Measurements from ENCODE around the gene SMIM35. TPM values are rescaled to one million over a fixed set of nuclear protein-coding genes. Genes with fewer than 3 reads are reported as not detected.

SMIM35 gene
- total and polyA plus RNA-seq, 2 of the 4 experiments (the other 2 are of a cell fraction): not detected

DNA sequence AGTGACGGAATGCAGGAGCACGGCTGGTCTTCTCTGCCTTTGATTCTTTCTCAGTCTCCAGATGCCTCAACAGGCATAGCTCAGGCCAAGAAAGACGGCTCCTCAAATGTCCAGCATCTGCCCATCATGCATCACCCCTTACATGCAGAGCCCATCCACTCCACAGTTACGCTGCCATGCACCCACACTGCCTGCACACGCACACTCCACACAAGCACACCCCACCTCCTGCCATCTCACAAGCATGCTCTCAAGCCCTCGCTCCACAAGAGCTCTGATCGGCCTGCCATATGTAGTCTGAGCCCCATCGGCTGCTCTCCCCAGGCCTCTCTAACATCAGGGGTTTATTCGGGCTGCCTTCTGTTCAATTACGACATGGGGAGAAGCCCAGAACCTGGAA lies 47.1 kb upstream of the SMIM35 start:
- CTCF ChIA-PET: interaction anchor here (1.2 kb wide), 1 partner anchor 38 kb away, joined by 3 read pairs; no protein-coding TSS in a partner anchor
- WGBS, 2 experiments (ENCODE audit: extremely low coverage in 2 of 2, insufficient read length in 1 of 2): 20% methylated on average over 1 of the region's 10 CpGs; no CpG with 5 or more reads in 1 of the 2 experiments
- H2AK5ac ChIP-seq (ENCODE audit: low read depth, low read length): no peak overlapping the region
- H3K56ac ChIP-seq (ENCODE audit: extremely low read depth, insufficient read depth, low read length): no peak overlapping the region
- H2BK20ac ChIP-seq (ENCODE audit: low read depth, low read length): no peak overlapping the region
- H3K18ac ChIP-seq (ENCODE audit: low read depth, low read length): no peak overlapping the region
- H3K4ac ChIP-seq (ENCODE audit: low read depth, low read length): no peak overlapping the region
- H4K8ac ChIP-seq (ENCODE audit: low read depth in 2 of 2, low read length in 2 of 2): no peak overlapping the region
- H2AK9ac ChIP-seq (replicated peaks; ENCODE audit: low read depth, low read length, poor library complexity): no peak overlapping the region
- no peak overlapping the region for H2BK120ac ChIP-seq (ENCODE audit: low read depth, low read length)
- no TSS peak for BruUV-seq (replicated peaks)
- no peaks in the 10 kb centered on the region for H3K36me3 ChIP-seq (ENCODE audit: control insufficient read depth, insufficient read depth, low read length)
- no peak overlapping the region for H3K14ac ChIP-seq (replicated peaks; ENCODE audit: low read depth, low read length)
- no peak overlapping the region for H2BK15ac ChIP-seq (ENCODE audit: low read depth, low read length)
- no peaks in the 10 kb centered on the region for H3K9me1 ChIP-seq (ENCODE audit: insufficient read depth, low read length)
- POLR2A ChIA-PET (ENCODE audit: unreplicated experiment): no interaction called here
- no peak overlapping the region for H3K4me2 ChIP-seq (ENCODE audit: low read depth, low read length)
- no peaks in the 10 kb centered on the region for H4K20me1 ChIP-seq (ENCODE audit: insufficient read depth, low read length)
- H3K9ac ChIP-seq (ENCODE audit: low read depth, low read length): no peak overlapping the region
- no peak overlapping the region for H2AFZ ChIP-seq (replicated peaks; ENCODE audit: low read length, poor library complexity)
- H3K9me3 ChIP-seq (ENCODE audit: control insufficient read depth, insufficient read depth, low read length): no peaks in the 10 kb centered on the region
- H4K5ac ChIP-seq (ENCODE audit: low read depth, low read length): no peak overlapping the region
- no peak overlapping the region for H3K27ac ChIP-seq (ENCODE audit: insufficient read depth, low read length)
- H4K91ac ChIP-seq (ENCODE audit: insufficient read depth, low read depth, low read length): no peak overlapping the region
- no peaks in the 10 kb centered on the region for H3K79me1 ChIP-seq (ENCODE audit: low read depth in 1 of 2, low read length in 2 of 2)
- DNase-seq: no peak
- H2BK5ac ChIP-seq (ENCODE audit: low read depth, low read length, poor library complexity, severe bottlenecking): no peak overlapping the region
- in situ Hi-C loops (cut with MboI; ENCODE audit: low sequenced_read_pairs) (no loop called here), dilution Hi-C loops (cut with HindIII; ENCODE audit: low sequenced_read_pairs, unreplicated experiment) (no loop called here), intact Hi-C loops (cut with micrococcal nuclease) (no loop called here)
- no peak overlapping the region for H3K23ac ChIP-seq (ENCODE audit: low read depth, low read length)
- H3K4me1 ChIP-seq (ENCODE audit: control insufficient read depth, insufficient read depth, low read length): no peaks in the 10 kb centered on the region
- no peak overlapping the region for H3K4me3 ChIP-seq (ENCODE audit: insufficient read depth, low read depth, low read length)
- H3K27me3 ChIP-seq (ENCODE audit: control insufficient read depth, insufficient read depth, low read length): peaks cover 8% of the 10 kb centered on the region
- TF ChIP-seq, protein P1, sequence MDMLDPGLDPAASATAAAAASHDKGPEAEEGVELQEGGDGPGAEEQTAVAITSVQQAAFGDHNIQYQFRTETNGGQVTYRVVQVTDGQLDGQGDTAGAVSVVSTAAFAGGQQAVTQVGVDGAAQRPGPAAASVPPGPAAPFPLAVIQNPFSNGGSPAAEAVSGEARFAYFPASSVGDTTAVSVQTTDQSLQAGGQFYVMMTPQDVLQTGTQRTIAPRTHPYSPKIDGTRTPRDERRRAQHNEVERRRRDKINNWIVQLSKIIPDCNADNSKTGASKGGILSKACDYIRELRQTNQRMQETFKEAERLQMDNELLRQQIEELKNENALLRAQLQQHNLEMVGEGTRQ (IDR thresholded peaks at IDR 0.05; ENCODE audit: low read depth, low read length): no peak
- no peak for TF ChIP-seq SMC3 (IDR thresholded peaks at IDR 0.05; ENCODE audit: low read depth, low read length)
- no peak for TF ChIP-seq MAFK (IDR thresholded peaks at IDR 0.05; ENCODE audit: low read depth, low read length)
- TF ChIP-seq CEBPB (IDR thresholded peaks at IDR 0.05; ENCODE audit: low read depth, low read length): no peak
- TF ChIP-seq RAD21 (IDR thresholded peaks at IDR 0.05; ENCODE audit: low read length): no peak
- TF ChIP-seq, protein P2, sequence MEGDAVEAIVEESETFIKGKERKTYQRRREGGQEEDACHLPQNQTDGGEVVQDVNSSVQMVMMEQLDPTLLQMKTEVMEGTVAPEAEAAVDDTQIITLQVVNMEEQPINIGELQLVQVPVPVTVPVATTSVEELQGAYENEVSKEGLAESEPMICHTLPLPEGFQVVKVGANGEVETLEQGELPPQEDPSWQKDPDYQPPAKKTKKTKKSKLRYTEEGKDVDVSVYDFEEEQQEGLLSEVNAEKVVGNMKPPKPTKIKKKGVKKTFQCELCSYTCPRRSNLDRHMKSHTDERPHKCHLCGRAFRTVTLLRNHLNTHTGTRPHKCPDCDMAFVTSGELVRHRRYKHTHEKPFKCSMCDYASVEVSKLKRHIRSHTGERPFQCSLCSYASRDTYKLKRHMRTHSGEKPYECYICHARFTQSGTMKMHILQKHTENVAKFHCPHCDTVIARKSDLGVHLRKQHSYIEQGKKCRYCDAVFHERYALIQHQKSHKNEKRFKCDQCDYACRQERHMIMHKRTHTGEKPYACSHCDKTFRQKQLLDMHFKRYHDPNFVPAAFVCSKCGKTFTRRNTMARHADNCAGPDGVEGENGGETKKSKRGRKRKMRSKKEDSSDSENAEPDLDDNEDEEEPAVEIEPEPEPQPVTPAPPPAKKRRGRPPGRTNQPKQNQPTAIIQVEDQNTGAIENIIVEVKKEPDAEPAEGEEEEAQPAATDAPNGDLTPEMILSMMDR (conservative IDR thresholded peaks at IDR 0.05; ENCODE audit: low read depth, low read length): no peak
- TF ChIP-seq RFX5 (IDR thresholded peaks at IDR 0.05; ENCODE audit: low read depth, low read length): no peak
- no peak for ATAC-seq (ENCODE audit: low read depth)
